BE2C (cell line): Measurements from ENCODE around the gene ABCC9.

Experiments used
- DNase-seq: peaks from one replicate; pipeline ENCODE4 v3.0.0-alpha.2; 2020
- H3K27me3 ChIP-seq: fragments of 250-450 bp; sonication (Bioruptor Pico); 2 replicates; pipeline ENCODE4 v1.5.1; 2020; ENCODE audit warnings: mild to moderate bottlenecking
- H3K36me3 ChIP-seq: fragments of 250-450 bp; sonication (Bioruptor Pico); 2 replicates; pipeline ENCODE4 v1.5.1; 2020; ENCODE audit warnings: mild to moderate bottlenecking
- H3K4me1 ChIP-seq: fragments of 250-450 bp; sonication (Bioruptor Pico); 2 replicates; pipeline ENCODE4 v1.5.1; 2020
- H3K4me3 ChIP-seq: 2 replicates; pipeline ENCODE4 v1.5.1; 2011; ENCODE audit warnings: low read depth, low read length
- H3K9me3 ChIP-seq: fragments of 250-450 bp; sonication (Bioruptor Pico); 2 replicates; pipeline ENCODE4 v1.5.1; 2020
- TF ChIP-seq, protein P1 (sequence below): IDR thresholded peaks from 2 replicates; pipeline ENCODE4 v1.5.1; 2012; ENCODE audit warnings: mild to moderate bottlenecking, low read depth, low read length

Gene ABCC9

DNA sequence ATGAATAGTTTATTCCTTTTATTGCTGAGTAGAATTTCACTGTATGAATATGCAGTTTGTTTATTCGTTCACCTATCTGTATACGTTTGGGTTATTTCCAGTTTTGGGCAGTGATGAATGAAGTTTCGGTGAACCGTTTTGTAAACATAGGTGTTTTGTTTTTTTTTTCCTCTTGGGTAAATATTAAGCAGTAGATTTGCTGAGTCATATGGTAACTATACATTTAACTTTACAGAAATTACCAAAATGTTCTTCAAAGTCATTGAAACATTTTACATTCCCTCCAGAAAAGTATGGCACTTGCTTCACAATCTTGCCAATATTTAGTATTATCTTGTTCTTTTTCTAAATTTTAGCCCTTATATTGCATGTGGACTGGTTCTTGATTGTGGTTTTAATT, 3.8 kb upstream of the ABCC9 start:
- no peak for DNase-seq
- Histone ChIP-seq H3K4me3 (no peak overlapping the region), H3K4me1 (no peaks in the 10 kb centered on the region), H3K36me3 (no peaks in the 10 kb centered on the region), H3K27me3 (no peaks in the 10 kb centered on the region), H3K9me3 (no peaks in the 10 kb centered on the region)
- TF ChIP-seq, protein P1, sequence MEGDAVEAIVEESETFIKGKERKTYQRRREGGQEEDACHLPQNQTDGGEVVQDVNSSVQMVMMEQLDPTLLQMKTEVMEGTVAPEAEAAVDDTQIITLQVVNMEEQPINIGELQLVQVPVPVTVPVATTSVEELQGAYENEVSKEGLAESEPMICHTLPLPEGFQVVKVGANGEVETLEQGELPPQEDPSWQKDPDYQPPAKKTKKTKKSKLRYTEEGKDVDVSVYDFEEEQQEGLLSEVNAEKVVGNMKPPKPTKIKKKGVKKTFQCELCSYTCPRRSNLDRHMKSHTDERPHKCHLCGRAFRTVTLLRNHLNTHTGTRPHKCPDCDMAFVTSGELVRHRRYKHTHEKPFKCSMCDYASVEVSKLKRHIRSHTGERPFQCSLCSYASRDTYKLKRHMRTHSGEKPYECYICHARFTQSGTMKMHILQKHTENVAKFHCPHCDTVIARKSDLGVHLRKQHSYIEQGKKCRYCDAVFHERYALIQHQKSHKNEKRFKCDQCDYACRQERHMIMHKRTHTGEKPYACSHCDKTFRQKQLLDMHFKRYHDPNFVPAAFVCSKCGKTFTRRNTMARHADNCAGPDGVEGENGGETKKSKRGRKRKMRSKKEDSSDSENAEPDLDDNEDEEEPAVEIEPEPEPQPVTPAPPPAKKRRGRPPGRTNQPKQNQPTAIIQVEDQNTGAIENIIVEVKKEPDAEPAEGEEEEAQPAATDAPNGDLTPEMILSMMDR: no peak

DNA sequence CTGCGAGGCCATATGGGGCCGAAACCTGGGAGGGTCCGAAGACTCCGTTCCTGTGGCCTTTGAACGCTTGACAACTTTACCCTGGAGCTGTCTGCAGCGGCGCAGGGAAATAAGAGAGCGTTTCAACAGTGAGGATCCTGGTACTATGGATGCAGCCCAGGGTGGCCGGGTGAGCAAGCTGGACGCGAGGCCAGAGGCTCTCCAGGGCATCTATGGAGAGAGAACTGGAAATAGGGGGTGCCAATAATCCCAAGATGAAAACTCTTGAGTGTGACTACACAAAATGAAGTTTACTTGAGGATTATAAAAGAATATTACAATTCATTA, 1.1 kb upstream of the ABCC9 start:
- no peak overlapping the region for H3K4me3 ChIP-seq
- TF ChIP-seq, protein P1: no peak

DNA sequence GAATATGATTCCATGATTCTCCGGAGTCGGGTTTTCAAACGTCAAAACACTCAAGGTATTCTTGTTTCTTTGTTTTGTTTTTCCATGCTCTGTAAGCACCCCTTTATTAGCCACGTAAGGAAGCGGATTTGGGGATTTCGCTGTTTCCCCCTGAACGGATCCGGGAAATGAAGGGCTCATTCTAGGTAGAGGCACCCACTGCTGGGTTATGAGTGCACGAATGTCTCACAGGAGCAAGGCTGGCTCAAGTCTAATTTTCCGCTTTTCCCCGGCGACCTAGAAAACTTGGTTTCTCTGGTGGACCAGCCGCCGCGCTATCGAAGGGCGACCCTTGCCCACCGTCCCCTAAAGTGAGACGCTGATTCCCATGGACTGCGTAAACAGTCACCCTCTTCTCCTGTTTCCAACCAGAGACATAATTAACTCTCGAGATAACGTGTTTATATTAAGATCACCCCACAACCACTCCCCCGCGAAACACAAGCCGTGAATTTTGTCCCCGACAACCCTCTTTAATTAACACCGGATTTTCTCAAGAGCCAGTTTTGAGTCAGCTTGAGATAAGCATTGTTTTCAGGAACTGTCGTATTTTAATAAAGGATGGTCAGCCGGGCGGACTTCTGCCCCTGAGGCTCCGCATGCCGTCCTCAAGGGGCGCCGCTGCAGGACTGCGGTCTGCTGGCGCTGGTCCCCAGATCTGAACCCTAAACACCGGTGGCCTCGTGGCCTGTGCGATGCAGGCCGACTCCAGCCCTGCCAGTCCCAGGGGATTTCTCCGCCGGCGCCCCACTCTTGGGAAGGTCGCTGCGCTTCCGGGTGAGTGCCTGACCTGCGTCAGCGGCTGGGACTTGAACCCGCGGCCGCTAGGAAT, 515 bp upstream of the ABCC9 start:
- TF ChIP-seq, protein P1: no peak
- no peak overlapping the region for H3K4me3 ChIP-seq

More for the DNA sequence above, 1.1 kb upstream of the ABCC9 start:
- no peak for DNase-seq
- Histone ChIP-seq H3K36me3 (no peaks in the 10 kb centered on the region), H3K9me3 (no peaks in the 10 kb centered on the region), H3K4me1 (no peaks in the 10 kb centered on the region), H3K27me3 (no peaks in the 10 kb centered on the region)

DNA sequence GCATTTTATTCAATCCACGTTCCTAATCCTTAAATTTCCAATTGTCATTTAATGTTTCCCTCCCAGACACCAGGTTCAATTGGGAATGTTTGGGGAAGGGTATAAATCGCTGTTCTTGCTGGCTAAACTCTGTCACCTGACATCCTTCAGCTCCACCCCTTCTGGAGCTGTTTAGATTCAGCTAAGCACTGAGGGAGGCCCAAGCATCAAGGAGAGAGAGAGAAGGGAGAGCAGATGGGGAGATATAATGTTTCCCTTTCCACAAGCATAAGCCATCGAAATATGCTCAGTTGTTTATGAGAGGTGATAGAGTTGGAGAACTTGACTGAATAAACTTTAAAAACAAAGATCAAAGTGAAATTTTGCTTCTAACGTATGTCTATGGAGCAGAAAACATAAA, 1.8 kb downstream of the ABCC9 start:
- H3K36me3 ChIP-seq: no peaks in the 10 kb centered on the region
- no peaks in the 10 kb centered on the region for H3K9me3 ChIP-seq
- no peaks in the 10 kb centered on the region for H3K4me1 ChIP-seq
- TF ChIP-seq, protein P1: no peak
- H3K4me3 ChIP-seq: no peak overlapping the region
- no peaks in the 10 kb centered on the region for H3K27me3 ChIP-seq
- no peak for DNase-seq

More for the DNA sequence above, 515 bp upstream of the ABCC9 start:
- Histone ChIP-seq H3K4me1 (no peaks in the 10 kb centered on the region), H3K9me3 (no peaks in the 10 kb centered on the region), H3K27me3 (no peaks in the 10 kb centered on the region), H3K36me3 (no peaks in the 10 kb centered on the region)
- no peak for DNase-seq

DNA sequence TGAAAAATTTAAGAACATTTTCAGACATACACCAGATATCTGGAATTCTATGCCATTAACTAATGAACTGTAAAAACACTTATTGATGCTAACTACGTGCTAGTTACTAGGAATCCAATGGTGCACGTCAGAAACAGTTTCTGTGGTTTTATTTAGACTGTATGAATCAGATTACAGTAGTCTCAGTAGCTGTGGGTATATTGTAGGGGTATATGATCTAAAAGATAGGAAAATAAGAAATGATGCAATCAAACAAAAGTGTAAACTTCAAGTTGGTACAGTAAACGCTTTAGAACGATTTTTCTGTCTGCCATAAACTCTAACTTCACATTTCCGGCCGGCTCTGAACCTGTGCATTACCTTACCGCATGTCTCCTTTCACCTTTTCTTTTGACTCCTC, 2.3 kb downstream of the ABCC9 start:
- H3K27me3 ChIP-seq: no peaks in the 10 kb centered on the region

DNA sequence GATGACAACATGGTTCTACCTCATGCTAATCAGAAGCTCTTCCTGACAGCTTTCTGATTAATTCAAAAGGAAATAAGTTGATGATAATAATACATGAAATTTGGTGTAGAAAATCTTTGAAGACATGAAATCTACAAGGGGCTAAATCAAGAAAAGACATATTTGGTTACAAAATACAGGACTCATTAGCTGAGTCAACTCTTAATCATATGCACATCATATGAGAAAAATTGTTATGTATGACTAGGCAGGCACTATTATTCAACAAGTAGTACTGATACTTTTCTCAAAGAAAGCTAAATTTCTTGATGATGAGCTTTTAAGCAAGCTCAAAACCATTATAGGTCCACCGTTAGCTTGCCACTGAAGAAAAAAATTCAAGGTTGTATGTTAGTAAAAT, 7.1 kb downstream of the ABCC9 start:
- Histone ChIP-seq H3K9me3 (no peaks in the 10 kb centered on the region), H3K4me1 (no peaks in the 10 kb centered on the region), H3K27me3 (no peaks in the 10 kb centered on the region), H3K4me3 (no peak overlapping the region), H3K36me3 (no peaks in the 10 kb centered on the region)
- TF ChIP-seq, protein P1: no peak
- DNase-seq: no peak

More for the DNA sequence above, 2.3 kb downstream of the ABCC9 start:
- Histone ChIP-seq H3K4me1 (no peaks in the 10 kb centered on the region), H3K36me3 (no peaks in the 10 kb centered on the region), H3K9me3 (no peaks in the 10 kb centered on the region), H3K4me3 (no peak overlapping the region)
- no peak for DNase-seq
- TF ChIP-seq, protein P1: no peak
